ENCODE data around the gene RENBP. TPM values are rescaled to one million over a fixed set of nuclear protein-coding genes. Genes with fewer than 3 reads are reported as not detected.

RENBP gene
- total RNA-seq, 4 donors from 2014 or later = 1.8 to 2.6 (median 2.0) TPM

- no peak overlapping the region for H3K4me3 ChIP-seq
- intact Hi-C loops (cut with DNase I; ENCODE audit: low total_unique reads) = no loop called here
- no peaks in the 10 kb centered on the region for H3K36me3 ChIP-seq
- H3K9me3 ChIP-seq = no peaks in the 10 kb centered on the region
- H3K4me1 ChIP-seq = no peaks in the 10 kb centered on the region
- in situ Hi-C loops (cut with MboI; ENCODE audit: low sequenced_read_pairs in 4 of 4) = no loop called here
- ATAC-seq = no peak
- no peak overlapping the region for H3K27ac ChIP-seq
- H3K27me3 ChIP-seq = no peaks in the 10 kb centered on the region
- TF ChIP-seq CTCF (IDR thresholded peaks at IDR 0.05 in 4 of 5, conservative IDR thresholded peaks at IDR 0.05 in 1 of 5) (no peak), POLR2A (IDR thresholded peaks at IDR 0.05) (no peak)
- DNase-seq = no peak
These were observed 34.0 kb downstream of the RENBP start for GRCh38 chrX:153910446-153910845.

GRCh38 chrX:153909980-153910360 is 34.5 kb downstream of the RENBP start:
- DNase-seq (no peak), ATAC-seq (no peak)
- no peaks in the 10 kb centered on the region for H3K27me3 ChIP-seq
- no peak overlapping the region for H3K27ac ChIP-seq
- no peaks in the 10 kb centered on the region for H3K9me3 ChIP-seq
- H3K36me3 ChIP-seq = no peaks in the 10 kb centered on the region
- H3K4me1 ChIP-seq = no peaks in the 10 kb centered on the region
- H3K4me3 ChIP-seq = no peak overlapping the region
- intact Hi-C loops (cut with DNase I; ENCODE audit: low total_unique reads) (no loop called here), in situ Hi-C loops (cut with MboI; ENCODE audit: low sequenced_read_pairs in 4 of 4) (no loop called here)
- TF ChIP-seq POLR2A (IDR thresholded peaks at IDR 0.05) (no peak), CTCF (IDR thresholded peaks at IDR 0.05 in 4 of 5, conservative IDR thresholded peaks at IDR 0.05 in 1 of 5) (no peak)

- H3K27me3 ChIP-seq = no peaks in the 10 kb centered on the region
- no peak for ATAC-seq
- no peaks in the 10 kb centered on the region for H3K9me3 ChIP-seq
- in situ Hi-C loops (cut with MboI; ENCODE audit: low sequenced_read_pairs in 4 of 4) = no loop called here
- DNase-seq = no peak
- no peak overlapping the region for H3K4me3 ChIP-seq
- no peaks in the 10 kb centered on the region for H3K4me1 ChIP-seq
- TF ChIP-seq CTCF (IDR thresholded peaks at IDR 0.05 in 4 of 5, conservative IDR thresholded peaks at IDR 0.05 in 1 of 5) (no peak), POLR2A (IDR thresholded peaks at IDR 0.05) (no peak)
- no peaks in the 10 kb centered on the region for H3K36me3 ChIP-seq
- intact Hi-C loops (cut with DNase I; ENCODE audit: low total_unique reads) = no loop called here
- H3K27ac ChIP-seq = no peak overlapping the region
These were observed 35.1 kb downstream of the RENBP start for GRCh38 chrX:153909024-153909979.

- ATAC-seq = no peak
- no peak for TF ChIP-seq CTCF (IDR thresholded peaks at IDR 0.05 in 4 of 5, conservative IDR thresholded peaks at IDR 0.05 in 1 of 5)
- no peak for TF ChIP-seq POLR2A (IDR thresholded peaks at IDR 0.05)
- no peak for DNase-seq
- Histone ChIP-seq H3K9me3 (no peaks in the 10 kb centered on the region), H3K27me3 (no peaks in the 10 kb centered on the region), H3K27ac (no peak overlapping the region), H3K36me3 (no peaks in the 10 kb centered on the region), H3K4me3 (no peak overlapping the region), H3K4me1 (no peaks in the 10 kb centered on the region)
- intact Hi-C loops (cut with DNase I; ENCODE audit: low total_unique reads) (no loop called here), in situ Hi-C loops (cut with MboI; ENCODE audit: low sequenced_read_pairs in 4 of 4) (no loop called here)
These were observed 36.1 kb downstream of the RENBP start for GRCh38 chrX:153908219-153908860.
